Retinal pigment epithelial cell (primary cell): ENCODE measurements around the gene BACE2.
"Not testable (repeated sequence)": the region's sequence is repeated elsewhere in the genome, so short reads cannot be mapped to it uniquely, and the experiment has no call there.

ENCODE experiments used
- DNase-seq: peaks from one replicate; pipeline ENCODE4 v3.0.0-alpha.2; 2010; ENCODE audit warnings: low read depth
- H3K4me3 ChIP-seq: 2 replicates; pipeline ENCODE4 v1.5.1; 2011; ENCODE audit warnings: mild to moderate bottlenecking, low read length, control low read depth, moderate library complexity
- TF ChIP-seq, protein P1 (sequence below): conservative IDR thresholded peaks from 2 replicates; pipeline ENCODE4 v1.5.1; 2011; ENCODE audit warnings: low read depth, low read length, control low read depth, inconsistent platforms

The BACE2 gene

DNA sequence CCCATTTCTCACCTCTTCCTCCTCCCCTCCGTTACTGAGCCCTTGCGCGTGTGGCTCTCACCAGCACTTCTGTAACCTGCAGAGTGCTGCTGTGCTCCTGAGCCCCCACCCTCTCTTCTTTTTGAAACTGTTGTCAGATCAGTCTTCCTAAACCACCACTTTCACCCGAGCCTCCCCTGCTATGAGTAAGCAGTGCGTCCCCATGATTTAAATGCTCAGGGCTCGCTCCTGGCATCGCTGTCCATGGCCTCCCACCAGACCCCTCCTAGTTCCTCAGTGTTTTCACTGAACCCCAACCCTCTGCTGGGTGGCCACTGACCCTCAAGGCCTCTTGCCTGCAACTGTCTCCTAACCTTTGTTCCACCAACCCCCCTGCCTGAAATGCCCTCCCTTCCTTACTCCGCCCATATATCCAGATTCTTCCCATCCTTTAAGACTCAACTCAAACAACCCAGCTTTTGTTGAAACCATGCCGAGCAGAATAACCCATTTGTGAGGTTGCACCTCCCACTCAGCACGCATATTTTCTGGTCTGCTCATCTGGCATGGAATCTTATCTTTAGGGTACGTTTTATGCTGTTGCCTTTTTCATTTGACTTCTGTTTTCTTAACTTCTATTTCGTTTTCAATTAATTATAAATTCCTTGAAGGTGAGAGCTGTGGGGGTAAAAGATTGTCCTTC lies 84.1 kb downstream of the BACE2 start:
- TF ChIP-seq, protein P1, sequence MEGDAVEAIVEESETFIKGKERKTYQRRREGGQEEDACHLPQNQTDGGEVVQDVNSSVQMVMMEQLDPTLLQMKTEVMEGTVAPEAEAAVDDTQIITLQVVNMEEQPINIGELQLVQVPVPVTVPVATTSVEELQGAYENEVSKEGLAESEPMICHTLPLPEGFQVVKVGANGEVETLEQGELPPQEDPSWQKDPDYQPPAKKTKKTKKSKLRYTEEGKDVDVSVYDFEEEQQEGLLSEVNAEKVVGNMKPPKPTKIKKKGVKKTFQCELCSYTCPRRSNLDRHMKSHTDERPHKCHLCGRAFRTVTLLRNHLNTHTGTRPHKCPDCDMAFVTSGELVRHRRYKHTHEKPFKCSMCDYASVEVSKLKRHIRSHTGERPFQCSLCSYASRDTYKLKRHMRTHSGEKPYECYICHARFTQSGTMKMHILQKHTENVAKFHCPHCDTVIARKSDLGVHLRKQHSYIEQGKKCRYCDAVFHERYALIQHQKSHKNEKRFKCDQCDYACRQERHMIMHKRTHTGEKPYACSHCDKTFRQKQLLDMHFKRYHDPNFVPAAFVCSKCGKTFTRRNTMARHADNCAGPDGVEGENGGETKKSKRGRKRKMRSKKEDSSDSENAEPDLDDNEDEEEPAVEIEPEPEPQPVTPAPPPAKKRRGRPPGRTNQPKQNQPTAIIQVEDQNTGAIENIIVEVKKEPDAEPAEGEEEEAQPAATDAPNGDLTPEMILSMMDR: no peak
- H3K4me3 ChIP-seq: no peak overlapping the region
- no peak for DNase-seq

DNA sequence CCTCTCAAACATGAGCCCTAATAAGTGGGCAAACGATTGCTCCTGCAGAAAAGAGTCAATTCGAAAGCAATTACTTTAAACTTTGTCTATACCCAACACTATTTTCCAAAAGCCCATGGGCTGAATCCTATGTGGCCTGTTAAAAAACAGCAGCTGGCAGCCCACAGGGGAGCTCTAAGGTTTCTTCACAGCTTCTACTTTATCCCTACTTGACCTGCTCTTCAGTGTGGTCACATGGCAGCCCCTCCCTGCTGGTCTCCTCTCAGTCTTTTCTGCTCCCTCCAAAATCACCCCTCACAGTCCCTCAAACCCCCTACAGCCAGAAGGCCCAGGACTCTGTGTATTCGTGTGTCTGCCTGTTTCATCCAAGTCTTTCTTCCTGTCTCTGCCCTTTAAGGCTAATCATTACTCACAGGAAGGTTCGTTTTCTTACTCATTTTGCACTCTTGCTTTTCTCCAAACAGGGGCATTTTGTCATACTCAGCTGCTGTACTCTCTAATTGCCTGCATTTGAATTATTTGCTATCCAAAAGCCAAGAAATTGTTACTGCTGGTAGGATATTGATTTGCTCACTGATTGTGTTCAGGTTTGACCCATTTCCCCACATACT lies 86.2 kb downstream of the BACE2 start:
- H3K4me3 ChIP-seq: no peak overlapping the region
- TF ChIP-seq, protein P1: no peak
- DNase-seq: no peak

DNA sequence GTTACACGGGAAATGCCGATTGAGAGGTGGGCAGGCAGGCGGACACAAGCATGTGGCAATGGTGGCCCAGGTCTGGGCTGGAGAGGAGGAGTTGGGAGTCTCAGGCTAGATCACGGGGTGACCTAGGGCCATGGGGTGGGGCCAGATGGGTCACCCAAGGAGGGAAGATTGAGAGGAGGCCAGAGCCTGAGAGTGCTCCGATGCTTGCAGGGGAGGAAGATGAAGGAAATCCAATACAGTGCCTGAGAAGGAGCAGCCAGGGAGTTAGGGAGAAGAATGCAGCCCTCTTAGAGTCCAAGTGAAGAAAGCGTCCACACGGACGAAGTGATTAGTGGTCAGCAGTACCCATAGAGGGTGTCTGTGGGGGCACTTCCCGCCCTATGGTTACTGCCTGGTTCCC lies 87.2 kb downstream of the BACE2 start:
- TF ChIP-seq, protein P1: no peak
- no peak overlapping the region for H3K4me3 ChIP-seq
- DNase-seq: no peak

DNA sequence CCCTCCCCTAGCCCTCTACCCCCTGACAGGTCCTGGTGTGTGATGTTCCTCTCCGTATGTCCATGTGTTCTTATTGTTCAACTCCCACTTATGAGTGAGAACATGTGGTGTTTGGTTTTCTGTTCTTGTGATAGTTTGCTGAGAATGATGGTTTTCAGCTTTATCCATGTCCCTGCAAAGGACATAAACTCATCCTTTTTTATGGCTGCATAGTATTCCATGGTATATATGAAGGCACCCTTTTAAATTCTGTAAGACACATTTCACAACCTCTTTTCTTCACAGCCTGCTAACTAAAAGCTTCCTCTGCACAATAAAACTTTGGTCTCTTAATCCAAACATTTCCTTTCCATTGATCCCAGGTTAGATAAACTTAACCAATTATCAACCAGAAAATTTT lies 88.3 kb downstream of the BACE2 start:
- not testable (repeated sequence) for H3K4me3 ChIP-seq, DNase-seq

DNA sequence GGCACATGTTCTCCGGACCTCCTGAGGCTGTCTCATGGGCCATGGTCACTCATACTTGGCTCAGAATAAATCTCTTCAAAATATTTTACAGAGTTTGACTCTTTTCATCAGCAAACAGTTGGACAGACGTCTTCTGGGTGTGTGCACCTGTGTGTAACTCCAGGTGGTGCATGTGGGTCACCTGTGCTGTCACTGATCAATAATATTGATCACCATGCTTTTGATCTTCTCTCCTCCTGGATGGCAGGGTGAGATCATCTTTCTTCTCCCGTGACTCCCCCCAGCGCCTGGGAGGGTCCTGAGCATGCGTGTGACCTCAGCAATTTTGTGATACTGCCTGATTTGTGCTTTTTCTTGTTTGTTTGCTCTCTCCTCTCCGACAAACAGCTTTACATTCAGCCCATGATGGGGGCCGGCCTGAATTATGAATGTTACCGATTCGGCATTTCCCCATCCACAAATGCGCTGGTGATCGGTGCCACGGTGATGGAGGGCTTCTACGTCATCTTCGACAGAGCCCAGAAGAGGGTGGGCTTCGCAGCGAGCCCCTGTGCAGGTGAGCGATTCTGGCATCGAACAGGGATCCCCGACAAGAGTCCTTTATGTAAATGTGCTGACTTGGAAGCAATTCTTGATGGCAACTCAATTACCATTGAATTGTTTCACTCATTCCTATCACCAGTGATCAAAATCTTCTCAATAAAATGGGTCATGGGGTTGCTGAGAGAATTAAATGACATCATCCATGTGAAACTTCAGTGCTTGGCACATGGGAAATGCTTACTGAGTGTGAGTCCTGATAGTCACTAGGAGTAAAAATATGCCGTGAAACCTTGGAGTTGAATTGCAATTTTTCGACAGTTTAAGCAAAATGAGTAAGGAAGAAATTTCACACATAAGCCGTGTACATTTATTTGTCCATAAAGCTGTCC lies 89.1 kb downstream of the BACE2 start:
- H3K4me3 ChIP-seq: no peak overlapping the region
- no peak for DNase-seq
- TF ChIP-seq, protein P1: no peak

DNA sequence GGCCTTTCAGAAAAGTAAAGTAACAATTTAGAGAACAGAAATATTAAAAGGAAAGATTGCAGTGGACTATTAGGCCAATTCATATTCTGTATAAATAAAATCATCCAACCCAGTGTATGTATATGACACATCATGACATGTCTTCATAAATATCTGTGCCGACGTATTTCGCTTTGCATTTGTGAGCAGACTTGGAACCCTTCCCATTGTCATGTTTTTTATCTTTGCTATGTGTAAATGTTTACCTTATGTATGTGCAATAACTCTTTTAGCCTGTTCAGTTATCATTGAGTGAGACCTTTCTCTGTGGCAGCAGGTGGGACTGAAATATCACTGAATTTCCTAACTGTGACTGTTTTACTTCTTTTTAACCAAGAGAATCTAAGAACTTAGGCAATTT lies 90.7 kb downstream of the BACE2 start:
- no peak overlapping the region for H3K4me3 ChIP-seq
- DNase-seq: no peak
- TF ChIP-seq, protein P1: no peak

DNA sequence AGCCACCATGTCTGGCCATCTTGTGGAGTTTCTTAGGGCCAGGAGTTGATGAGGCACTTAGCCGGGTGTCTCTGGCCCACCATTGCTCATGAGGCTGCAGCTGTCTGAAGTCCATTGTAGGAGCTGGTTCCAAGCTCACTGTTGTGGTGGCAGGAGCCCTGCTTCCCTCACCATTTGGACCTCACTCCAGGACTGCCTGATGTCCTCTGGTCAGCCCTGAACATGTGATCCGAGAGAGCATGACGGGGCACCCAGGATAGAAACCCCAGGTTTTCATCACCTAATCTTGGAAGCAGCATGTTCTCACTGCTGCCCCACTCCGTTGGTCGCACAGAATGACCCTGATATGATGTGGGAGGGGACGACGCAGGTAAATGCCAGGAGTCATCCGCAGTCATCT lies 92.5 kb downstream of the BACE2 start:
- no peak for DNase-seq
- TF ChIP-seq, protein P1: no peak
- no peak overlapping the region for H3K4me3 ChIP-seq
